A673 (cell line): ENCODE data around the gene CCDC149.

ENCODE experiments used
- CTCF ChIP-seq: fragments of 300-800, 200-600 bp; sonication (generic); conservative IDR thresholded peaks from 2 replicates; pipeline ENCODE4 v1.5.1; 2017; ENCODE audit warnings: low read depth, mild to moderate bottlenecking, antibody characterized with exemption, low read length, moderate library complexity, mixed read lengths
- EZH2 ChIP-seq: fragments of 200-600 bp; sonication (generic); IDR thresholded peaks from 2 replicates; pipeline ENCODE4 v1.6.1; 2017; ENCODE audit warnings: borderline replicate concordance, low read depth, mild to moderate bottlenecking, mixed read lengths, antibody characterized with exemption, low read length; ENCODE audit not compliant: poor library complexity, severe bottlenecking

DNA sequence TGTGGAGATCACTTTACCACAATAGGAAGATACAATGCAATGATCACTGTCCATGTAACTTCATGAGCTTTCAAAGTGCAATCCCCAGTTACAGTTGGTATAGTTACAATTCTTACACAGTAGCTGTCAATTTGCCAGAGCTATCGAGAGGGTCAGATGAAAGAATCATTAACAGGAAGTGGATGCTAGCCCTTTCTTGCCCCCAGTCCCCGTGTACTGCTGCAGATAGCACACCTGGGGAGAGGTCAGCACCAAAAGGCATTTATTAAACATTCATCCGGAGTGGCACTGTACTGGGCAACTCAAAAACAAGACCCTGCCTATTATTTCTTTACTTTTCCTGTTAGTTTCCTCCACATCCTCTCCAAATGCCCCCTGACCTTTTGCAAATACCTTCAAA is 69.7 kb downstream of the CCDC149 start:
- TF ChIP-seq CTCF = no peak
- TF ChIP-seq EZH2 = no peak
